Breast epithelium (tissue), 3 donors: Measurements from ENCODE around the gene ZNF669.

Experiments
- CTCF ChIP-seq, 3 donors: fragments of 450-650 bp; IDR thresholded peaks; one replicate each; pipeline ENCODE4 v1.5.1; 2016 to 2017; ENCODE audit warnings: antibody characterized with exemption in 3 of 3, mild to moderate bottlenecking in 3 of 3, moderate library complexity in 3 of 3
- POLR2AphosphoS5 ChIP-seq, 3 donors: sonication (generic); formaldehyde crosslinking; IDR thresholded peaks; one replicate each; pipeline ENCODE4 v1.6.1; 2017; ENCODE audit warnings: antibody characterized with exemption in 3 of 3

- TF ChIP-seq CTCF (IDR thresholded peaks at IDR 0.05) (no peak), POLR2AphosphoS5 (IDR thresholded peaks at IDR 0.05) (no peak)
These were observed 42.5 kb upstream of the ZNF669 start for GRCh38 chr1:247146671-247147070.
